Epidermal melanocyte (primary cell): Measurements from ENCODE around the gene OR6N2.

Experiments
- DNase-seq: peaks from one replicate; pipeline ENCODE4 v3.0.0; 2011; ENCODE audit warnings: low spot score; ENCODE audit not compliant: insufficient read length

The OR6N2 gene, protein sequence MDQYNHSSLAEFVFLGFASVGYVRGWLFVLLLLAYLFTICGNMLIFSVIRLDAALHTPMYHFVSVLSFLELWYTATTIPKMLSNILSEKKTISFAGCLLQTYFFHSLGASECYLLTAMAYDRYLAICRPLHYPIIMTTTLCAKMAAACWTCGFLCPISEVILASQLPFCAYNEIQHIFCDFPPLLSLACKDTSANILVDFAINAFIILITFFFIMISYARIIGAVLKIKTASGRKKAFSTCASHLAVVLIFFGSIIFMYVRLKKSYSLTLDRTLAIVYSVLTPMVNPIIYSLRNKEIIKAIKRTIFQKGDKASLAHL

DNA sequence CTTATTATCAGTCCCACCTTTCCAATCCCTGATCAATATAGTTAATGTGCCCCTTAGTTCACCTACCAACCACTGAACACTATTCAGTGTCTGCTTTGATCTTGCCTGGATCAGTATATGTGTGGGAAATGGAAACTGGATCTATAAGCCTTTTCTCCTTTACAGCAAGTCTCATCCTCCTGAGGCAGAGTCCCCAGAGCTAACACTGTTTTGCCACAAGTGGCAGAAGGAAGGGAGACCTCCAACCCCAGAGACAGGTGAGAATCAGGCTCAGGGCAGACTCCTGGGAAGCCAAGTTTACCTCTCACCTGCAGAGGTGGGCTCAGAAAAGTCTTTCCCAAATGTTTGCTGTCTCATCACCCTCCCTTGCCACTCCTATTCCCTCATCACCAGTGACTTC lies at the start of gene OR6N2:
OR6N2 (minus strand) TSS at position 101 of the 400 bp plus-strand sequence. CDS start 3,569 bp downstream, outside the sequence.
- no peak for DNase-seq

DNA sequence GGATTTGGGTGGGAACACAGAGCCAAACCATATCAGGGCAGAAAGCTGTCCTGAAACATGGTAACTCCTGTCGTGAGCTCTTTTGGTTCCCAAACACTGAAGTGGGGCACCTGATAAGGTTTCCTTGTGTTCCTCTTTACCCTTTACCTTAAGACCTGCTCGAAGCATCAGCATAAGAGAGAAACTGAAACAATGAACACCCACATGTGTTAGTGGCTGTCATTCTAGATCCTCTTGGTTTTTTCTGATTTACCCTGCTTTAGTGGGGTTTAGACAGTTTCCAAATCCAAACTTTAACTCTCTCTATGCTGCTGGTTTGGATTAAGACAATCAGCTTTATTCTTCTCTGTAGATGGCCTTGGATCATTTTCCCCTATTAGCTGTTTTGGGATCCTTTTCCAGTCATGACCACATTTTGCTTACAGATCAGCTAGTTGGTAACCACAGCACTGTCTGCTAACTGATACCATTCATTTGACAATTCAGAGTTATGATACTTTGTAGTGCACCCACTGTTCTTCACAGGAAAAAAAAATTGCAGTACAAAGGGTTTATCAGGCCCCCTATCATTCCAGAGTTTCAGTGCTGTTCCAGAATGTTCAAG lies 49.2 kb upstream of the OR6N2 start:
- DNase-seq = no peak

DNA sequence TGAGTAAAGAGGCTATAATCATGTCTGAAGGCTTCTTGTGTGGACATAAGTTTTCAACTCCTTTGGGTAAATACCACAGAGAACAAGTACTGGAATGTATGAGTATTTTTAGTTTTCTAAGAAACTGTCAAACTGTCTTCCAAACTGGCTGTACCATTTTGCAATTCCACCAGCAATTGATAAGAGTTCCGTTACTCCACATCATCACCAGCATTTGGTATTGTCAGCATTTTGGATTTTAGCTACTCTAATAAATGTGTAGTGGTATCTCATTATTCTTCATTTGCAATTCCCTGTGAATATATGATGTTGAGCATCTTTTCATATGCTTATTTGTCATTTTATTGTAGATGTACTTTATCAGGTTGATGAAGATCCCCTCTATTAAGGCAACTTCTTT lies 40.7 kb upstream of the OR6N2 start:
- no peak for DNase-seq

DNA sequence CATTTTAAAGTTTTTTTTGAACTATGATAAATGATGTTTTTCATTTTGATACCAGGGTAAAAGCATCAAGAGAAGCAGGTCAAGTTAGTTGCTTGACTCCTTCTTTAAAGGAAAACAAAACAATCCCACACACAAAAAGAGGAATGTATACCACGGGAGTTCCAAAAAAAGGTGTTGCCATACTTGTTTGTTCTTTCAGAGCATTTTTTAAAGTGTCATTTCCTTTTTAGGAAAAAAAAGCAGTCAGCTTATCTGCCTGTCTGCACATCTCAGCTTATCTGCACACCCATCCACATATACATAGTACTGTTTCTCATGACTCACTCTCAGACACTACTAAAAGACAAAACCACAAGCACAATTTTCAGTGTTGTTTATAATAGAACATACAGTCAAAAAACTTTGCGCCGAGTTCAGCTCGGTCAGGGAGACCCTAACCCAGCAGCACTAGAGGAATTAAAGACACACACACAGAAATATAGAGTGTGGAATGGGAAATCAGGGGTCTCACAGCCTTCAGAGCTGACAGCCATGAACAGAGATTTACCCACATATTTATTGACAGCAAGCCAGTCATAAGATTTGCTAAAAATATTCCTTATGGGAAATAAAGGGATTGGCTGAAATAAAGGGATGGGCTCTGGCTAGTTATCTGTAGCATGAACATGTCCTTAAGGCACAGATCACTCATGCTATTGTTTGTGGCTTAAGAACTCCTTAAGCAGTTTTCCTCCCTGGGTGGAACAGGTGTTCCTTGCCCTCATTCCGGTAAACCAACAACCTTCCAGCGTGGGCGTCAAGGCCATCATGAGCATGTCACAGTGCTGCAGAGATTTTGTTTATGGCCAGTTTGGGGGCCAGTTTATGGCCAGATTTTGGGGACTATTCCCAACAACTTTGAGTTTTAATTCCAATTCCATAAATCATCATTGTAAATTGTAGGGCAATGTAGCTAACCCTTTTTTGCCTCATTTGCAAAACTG lies 38.7 kb upstream of the OR6N2 start:
- no peak for DNase-seq

DNA sequence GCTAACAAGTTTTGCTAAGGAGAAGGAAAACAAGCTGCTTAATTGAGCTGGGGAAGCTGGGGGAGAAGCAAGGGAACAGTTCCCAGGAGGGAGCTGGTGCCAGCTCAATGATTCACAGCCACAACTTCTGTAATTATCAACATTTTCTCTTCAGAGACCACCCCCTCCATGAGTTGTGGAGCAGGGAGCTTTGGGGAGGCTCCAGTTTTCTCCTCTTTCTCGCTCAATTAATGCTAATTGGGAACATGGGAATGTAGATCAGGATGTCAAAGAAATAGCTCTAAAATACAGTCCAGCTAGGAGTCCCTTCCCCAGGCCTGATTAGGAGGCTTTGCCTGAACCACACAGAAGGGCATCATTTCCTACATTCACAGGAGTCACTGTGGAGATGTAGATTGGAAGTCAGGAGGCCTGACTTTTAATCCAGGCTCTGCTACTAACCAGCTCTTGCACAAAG lies 38.0 kb upstream of the OR6N2 start:
- no peak for DNase-seq

DNA sequence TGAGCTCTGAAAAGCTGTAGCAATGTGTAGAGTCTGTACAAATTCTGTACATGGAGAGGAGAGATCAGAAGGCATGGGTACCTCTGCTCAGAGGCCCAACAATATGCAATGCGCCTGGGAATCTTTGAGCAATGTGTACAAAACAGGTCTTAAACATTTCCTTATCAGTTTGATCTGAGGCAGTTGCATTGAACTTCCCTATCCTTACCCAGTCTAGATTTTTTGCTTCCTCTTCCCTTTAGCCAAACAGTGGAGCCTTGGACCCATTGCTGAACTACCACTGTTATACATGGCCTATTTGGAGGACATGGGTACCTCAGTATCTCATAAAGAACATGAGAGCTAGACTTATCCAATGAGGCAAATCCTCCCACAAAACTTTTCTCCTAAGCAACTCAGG lies 37.6 kb upstream of the OR6N2 start:
- no peak for DNase-seq

DNA sequence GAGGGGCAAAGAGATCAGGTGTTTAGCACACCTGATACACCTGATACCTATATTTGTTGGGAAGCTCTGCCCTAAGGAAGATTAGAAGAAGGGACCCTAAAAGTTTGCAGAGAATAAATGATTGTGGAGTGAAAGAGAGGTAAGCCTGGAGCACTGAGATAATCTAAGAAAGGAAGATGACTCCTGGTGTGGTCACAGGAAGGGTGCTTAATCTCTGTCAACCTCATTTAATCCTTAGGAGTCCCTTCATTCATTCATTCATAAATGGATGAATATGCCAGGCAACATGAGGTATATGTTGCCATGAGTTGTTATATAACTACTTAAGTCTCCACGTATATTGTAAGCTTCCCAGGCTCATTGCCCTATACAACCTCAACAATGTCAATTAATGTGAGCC lies 34.0 kb upstream of the OR6N2 start:
- no peak for DNase-seq

DNA sequence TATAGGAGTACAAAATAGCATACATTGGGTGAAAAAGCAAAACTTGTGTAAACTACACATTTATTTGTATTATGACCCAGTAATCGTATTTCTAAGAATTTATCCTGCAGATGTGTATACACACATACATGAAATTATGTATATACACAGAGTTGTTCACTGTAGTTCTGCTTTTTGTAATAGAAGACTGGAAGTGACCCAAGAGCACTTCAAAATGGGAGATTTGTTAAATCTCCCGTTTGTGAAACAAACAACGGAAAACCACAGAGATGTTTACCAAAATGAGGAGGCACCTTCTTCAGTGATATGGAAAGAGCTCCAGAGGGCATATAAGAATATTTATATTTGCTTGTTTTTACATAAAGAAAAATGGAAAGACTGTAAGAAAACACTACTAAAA lies 32.2 kb upstream of the OR6N2 start:
- no peak for DNase-seq

DNA sequence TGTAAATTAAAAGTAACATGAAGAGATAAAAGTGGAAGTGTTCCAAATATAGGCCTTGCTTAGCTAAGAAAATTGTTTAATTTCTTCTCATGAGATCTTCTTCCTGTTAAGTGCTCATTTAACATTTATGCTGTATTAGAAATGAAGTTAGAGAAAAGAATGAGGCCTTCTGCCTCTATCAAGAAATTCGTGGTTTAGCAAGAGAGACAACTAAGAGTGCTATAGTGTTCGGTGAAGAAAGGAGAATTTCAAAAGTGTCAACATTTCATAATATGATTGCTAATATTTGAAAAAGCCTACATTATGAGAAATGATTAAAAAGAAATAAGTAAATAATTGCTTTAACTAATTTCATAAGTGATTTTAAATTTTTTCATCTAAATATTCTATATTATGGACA lies 31.3 kb upstream of the OR6N2 start:
- no peak for DNase-seq

DNA sequence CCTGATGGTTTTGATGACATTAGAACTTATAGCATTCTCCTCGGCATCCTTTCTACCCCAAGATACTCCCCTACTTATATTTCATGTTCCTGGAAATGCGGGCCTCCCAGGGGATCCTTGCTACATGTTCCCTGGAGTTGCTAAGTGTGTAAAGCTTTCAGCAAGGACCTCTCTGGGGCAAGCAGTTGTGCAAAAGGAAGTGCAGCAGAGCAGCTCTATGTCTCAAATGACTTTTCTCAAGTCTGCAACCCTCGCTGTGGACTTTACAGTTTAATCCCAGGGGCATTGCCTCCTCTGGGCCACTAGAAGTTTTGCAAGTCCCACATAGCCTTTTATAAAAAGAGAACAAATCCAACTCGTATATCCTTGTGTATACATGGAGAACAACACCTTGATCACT lies 29.3 kb upstream of the OR6N2 start:
- no peak for DNase-seq

DNA sequence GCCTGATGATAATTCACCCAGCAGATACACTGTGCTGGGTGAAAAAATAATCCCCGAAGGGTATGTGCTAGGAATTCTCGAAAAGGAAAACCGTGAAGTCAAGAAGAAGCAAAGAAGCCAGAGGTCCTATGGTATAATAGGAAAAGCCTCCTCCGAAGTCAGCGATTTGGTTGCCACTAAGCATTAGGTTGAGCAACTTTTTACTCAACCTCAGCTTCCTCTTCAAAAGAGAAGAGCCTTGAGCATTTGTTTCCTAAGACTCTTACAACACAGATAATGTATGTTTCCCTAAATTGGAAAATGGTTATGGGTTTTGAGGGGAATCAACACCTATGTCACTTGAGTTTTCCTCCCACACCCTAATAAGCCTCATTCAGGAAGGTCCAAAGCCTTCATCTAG lies 28.9 kb upstream of the OR6N2 start:
- DNase-seq = no peak

DNA sequence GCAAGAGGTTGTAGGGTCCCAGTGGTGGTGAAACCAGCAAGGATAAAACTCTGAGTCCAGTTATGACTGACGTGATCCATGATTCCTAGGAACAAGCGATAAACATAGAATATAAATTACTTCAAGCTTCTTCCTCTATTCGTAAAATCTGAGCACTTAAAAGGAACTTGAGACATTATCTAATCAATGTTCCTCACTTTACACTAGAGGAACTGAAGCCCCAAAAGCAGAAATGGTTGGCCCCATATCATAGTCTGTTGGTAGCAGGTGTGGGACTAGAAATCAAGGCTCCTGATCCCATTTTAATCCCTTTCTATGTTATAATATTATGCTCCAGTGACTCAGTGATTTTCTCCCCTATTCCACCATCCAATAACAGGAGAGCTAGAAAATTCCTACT lies 28.3 kb upstream of the OR6N2 start:
- no peak for DNase-seq

DNA sequence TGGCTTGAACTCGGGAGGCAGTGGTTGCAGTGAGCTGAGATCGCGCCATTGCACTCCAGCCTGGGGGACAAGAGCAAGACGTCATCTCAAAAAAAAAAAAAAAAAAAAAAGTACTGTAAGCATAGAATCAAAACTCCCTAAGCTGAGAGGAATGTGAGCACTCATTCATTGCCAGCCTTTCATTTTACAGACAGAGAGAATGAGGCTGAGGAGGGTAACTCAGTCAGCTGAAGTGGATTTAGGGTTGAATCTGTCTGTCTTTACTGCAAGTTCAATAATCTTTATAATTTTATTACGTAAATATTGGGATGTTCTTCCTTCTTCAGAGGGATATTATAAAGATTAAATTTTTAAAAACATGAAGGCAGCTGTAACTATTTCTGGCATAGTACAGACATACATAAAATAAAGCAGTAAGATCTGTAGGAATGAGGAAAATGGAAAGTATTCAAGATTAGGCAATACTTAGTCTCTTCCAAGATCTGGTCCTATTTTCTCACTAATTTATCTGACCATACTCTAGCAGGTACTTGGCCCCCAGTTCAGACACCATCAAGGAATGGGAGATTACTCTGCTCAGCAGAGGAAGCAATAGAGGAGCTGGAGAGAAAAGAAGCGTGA lies 26.0 kb upstream of the OR6N2 start:
- no peak for DNase-seq

DNA sequence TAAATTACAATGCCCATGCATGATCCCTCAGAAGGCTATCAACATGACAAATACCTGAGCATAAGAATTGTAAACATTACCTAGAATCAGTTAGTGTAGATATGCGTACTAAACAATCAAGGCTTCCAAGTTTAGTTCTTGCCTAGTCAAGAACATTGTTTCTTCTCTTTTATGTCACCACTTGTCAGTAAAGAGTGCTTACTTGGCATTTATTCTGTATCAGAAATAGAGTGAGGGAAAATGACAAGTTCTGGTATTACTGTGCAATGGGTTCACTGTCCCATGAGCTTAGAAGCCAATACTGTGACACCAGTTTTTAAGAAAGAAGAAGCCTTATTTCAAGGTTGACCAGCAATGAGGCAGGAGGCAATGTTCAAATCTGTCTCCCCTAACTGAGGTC lies 22.7 kb upstream of the OR6N2 start:
- no peak for DNase-seq

DNA sequence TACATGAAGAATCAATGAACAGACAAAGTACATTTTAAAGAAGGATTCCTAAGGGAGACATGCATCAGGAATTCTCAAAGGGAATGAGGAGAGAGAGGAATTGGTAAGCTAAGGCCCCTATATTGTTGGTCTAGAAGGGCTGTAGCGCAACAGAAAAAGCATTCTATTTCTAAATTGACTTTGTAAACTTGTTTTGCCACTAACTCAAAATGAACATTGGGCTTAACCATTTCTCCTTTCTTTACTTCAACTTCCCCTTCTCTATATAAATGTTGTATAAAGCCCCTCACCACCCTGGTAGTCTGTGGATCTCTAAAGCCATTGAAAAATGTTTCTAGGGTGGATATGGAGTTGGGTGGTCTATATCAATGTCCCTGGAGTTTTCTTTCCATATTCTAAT lies 20.4 kb upstream of the OR6N2 start:
- no peak for DNase-seq

DNA sequence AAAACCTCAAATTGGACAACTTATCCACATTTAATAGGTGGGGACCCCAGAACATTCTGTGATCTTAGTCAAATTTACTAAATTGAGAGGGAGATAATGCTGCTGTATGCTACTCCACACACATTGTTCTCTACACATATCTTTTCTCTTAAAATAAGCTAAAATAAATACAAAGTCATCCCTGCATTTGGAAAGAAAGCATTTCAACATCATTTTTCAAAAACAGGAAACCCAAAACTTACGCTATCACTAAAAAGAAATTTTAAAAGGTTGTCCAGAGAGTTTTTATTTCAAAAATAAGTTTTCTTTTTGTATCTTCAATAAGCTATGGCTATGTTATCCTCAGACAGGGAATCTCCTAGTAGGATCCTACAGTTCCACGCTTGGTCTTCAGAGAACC lies 19.5 kb upstream of the OR6N2 start:
- DNase-seq = no peak

DNA sequence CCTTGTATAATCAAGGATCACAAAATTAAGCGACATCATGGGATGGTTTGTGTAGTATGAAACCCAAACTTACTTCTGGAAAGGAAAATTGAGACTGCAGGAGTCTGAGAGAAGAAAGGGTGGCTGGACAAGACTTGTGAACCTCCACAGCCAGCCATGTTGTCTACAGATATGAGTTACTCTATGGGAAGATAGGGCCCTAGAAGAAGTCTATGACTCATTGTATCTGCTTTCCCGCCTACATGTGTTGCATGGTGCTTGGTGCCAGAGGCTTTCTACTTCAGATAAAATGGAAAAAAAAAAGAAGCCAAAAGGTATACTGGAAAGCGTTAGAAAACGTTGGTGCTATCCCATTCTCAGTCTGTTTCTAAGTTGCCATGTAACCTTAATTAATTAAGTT lies 18.7 kb upstream of the OR6N2 start:
- DNase-seq = no peak

DNA sequence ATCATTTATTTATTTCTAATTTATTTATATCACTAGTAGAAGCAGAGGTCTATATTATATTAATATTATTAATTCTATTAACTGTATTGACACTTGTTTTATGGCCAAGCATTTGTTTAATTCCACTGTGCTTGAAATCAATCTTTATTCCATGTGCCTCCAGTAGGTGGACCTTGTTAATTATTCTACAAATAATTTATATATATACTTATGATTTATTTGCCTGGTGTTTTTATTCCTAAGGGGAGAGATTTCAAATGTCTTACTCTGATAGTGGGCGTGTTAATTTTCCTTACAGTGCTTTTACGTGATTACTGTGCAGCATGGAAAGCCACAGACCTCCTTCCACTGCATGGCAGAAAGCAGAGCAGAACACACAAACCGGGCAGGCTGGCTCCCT lies 17.5 kb upstream of the OR6N2 start:
- no peak for DNase-seq

DNA sequence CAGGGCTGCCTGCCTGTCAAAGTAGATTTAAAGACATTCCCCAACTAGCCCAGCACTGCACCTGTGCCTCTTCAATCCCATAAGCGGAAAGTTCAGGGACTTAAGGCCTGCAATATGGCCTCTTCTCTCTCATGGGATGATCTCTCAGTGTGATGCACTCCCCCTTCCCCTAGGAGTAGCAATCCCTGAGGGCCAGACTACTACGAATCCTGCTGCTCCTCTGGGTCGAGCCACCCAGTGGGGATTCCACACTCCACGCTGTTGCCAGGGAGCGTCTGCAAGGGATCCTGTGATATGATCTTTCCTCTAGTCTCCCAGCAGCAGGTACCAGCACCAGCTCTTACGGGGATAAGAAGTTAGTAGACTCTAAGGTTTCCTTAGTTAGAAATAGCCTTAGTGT lies 13.2 kb upstream of the OR6N2 start:
- no peak for DNase-seq

DNA sequence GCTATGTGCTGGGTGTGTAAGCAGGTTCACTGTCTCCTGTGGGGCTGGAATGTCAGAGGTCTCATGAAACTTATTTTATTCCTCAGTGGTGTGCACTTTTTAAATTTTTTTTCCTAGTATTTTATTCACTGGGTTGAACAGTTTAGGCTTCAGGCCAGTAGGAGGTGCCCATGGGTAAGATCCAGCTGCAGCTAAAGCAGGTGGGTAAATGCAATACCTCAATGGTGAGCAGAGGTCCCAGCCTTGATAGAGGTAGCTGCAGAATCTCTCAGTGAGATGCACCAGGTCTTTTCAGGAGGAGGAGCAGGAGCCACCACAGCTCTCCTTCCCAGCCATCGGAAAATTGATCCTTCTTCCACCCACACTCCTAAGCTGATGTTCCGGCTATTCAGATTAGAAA lies 12.6 kb upstream of the OR6N2 start:
- no peak for DNase-seq

DNA sequence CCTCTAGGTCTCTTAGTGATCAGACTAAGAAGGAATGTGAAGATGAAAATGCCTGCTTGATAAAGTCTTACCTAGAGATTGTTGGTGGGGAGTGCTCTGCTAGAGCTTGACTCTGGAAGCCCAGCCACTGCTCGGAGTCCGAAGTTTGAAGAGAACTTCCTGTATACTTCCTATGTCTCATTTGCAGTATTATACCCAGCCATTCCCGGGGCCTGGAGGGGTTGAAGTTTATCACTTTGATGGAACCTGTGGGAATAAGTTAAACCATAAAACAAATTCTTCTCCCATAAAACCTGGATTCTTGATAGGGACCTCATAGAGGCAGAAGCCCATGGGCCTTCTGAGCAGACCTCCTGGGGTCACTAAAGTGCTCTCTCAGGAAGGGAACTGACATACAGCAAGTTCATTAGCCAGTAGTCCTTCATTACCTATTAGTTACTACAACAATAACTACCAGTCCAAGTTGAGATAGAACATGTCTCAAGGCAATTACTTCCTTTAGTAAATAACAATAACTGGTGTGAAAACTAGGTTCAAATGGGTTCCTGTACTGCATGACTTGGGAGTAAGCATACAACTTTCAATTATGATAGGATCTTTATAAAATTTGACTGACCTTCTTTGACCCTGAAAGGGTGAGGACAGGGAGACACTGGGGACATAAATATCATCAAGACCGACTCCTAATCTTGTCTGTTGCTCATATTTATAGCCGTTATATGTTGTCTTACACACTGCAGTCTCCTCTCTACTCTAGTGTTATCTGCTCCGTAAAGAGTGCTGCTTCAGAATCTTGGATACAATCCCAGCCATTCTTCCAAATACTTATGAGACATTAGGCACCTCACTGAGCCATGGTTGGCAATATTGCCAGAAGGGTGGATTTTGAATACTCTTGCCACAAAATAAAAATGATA lies 8.8 kb downstream of the OR6N2 start, which contains the start of gene OR6N1:
OR6N1 (minus strand) TSS at position 246 of the 917 bp plus-strand sequence. CDS start 5,513 bp downstream, outside the sequence.
- DNase-seq = no peak
